Choroid plexus epithelial cell (primary cell): ENCODE results near the gene PSG5.
"Not testable (repeated sequence)": the region's sequence is repeated elsewhere in the genome, so short reads cannot be mapped to it uniquely, and the experiment has no call there.

ENCODE experiments used
- DNase-seq: peaks from one replicate; pipeline ENCODE4 v3.0.0-alpha.2; 2010; ENCODE audit warnings: low read depth
- H3K4me3 ChIP-seq: 2 replicates; pipeline ENCODE4 v1.5.1; 2011; ENCODE audit warnings: low read depth, mild to moderate bottlenecking, control low read depth, low read length, moderate library complexity
- CTCF ChIP-seq: conservative IDR thresholded peaks from 2 replicates; pipeline ENCODE4 v1.5.1; 2011; ENCODE audit warnings: low read depth, mild to moderate bottlenecking, control low read depth, inconsistent platforms, low read length, moderate library complexity

PSG5 gene

DNA sequence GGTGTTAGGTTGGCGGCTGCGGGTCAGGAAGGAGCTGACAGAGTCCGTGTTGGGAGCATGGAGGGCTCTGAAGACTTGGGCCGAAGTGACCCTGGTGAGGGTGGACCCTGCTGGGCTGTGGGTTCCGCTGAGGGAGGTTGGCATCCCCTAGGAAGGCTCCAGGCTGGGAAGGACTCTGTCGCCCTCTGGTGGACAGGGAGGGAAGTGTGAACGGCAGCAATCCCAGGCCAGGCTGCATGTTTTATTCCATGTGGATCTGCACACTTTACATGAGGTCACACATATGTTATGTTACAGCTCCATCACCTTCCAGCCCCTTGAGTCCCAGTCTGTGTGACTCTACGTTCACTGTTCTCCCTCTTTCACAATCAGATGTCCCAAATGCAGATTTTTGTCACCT, 20.8 kb upstream of the PSG5 start:
- peak; percentile 57 for TF ChIP-seq CTCF
- not testable (repeated sequence) for H3K4me3 ChIP-seq
- peak; percentile 30 for DNase-seq

GRCh38 chr19:43205471-43206105, 19.3 kb upstream of the PSG5 start, which contains the start of gene PSG4:
Gene PSG4, minus strand, starts transcription at chr19:43205638. Its CDS starts 102 bp downstream, at chr19:43205536.
- not testable (repeated sequence) for H3K4me3 ChIP-seq

DNA sequence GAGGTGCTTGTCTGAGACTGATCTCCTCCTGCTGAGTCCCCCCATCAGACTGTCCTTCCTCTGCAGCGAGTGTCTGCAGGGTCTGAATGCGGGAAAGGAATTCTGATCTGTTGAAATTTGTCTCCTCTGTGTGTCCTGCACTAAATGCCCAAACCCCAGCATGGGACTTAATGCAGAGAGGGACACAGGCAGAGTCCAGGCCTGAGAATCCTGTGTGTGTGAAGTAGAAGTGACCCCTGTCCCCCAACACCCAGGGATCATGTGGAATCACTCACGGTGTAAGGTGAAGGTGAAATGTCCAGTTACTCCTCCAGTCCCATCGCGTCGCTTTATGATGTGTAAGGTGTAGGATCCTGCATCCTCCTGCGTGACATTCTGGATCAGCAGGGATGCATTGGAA, 17.3 kb upstream of the PSG5 start:
- DNase-seq, H3K4me3 ChIP-seq: not testable (repeated sequence)

More at GRCh38 chr19:43205471-43206105, 19.3 kb upstream of the PSG5 start, which contains the start of gene PSG4:
- DNase-seq, result peak; percentile 6

- DNase-seq, H3K4me3 ChIP-seq: not testable (repeated sequence)
Observed at GRCh38 chr19:43201891-43202290, 15.6 kb upstream of the PSG5 start.

- DNase-seq, result peak; percentile 47
- H3K4me3 ChIP-seq, result not testable (repeated sequence)
Observed at GRCh38 chr19:43201337-43201801, 15.0 kb upstream of the PSG5 start.

- not testable (repeated sequence) for H3K4me3 ChIP-seq
- DNase-seq, result peak; percentile 5
Observed at GRCh38 chr19:43198686-43199419, 12.5 kb upstream of the PSG5 start.

DNA sequence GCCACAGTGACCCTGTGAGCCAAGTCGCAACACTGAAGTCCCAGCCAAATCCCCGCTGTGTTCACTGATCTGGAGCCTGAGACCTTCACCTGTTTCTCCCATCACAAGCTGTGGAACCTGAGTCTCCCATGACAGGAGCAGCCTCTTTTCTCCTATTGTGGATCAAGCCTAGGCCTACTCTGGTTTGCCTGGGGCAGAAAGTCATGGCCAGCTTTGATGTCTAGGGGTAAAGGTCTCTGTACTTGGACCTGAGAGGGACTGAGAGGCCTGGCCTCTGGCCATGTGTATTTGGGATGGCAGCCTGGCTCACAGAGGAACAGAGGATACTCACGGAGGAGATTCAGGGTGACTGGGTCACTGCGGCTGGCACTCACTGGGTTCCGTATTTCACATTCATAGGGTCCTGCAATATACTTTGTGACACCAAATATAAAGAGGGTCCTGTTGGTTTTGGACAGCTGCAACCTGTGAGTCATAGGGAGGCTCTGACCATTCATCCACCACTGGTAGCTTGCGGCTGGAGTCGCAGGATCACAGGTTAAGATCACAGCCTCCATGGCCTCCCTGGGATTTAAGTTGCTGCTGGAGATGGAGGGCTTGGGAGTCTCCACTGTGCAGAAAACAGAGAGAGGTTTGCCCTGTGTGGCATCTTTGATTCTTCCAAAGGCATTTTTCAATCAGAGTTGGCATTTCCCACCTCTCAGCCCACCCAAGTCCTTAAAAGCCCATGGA, 11.5 kb upstream of the PSG5 start:
- H3K4me3 ChIP-seq, DNase-seq: not testable (repeated sequence)

GRCh38 chr19:43194397-43194796, 8.1 kb upstream of the PSG5 start:
- DNase-seq, H3K4me3 ChIP-seq: not testable (repeated sequence)

DNA sequence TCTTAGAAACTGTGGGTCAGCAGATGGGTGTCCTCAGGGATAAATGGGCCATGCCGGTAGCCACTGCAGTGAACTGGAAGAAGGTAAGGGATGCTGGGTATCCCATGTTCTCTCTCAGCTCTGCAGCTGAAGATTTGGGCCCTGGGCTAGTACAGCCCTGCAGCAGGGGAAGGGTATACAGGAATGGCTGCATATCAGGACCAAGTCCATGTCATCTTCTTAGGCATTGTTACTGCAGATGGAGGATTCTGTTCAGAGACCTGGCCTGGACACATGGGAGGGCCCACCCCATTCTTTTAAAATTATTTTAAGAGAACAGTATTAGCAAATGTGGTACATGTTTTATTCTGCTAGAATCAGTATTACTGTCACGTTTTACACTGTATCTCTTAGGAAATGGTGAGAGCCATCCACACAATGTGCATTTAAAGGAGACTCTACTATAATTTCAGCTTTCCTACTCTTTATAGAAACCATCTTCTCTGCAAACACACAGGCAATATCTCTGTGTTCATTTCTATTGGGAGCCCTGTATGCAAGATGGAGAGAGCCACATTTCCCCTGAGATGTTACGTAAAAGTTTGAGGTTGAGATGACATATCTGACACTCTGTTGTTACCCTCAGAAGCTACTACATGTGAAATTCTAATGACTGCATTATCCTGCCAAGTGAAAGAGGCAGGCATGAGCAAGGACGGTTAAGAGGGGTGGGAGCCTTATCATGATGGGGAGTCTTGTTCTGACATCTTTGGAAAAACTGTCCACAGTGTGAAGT, 6.2 kb upstream of the PSG5 start:
- H3K4me3 ChIP-seq, DNase-seq: not testable (repeated sequence)

GRCh38 chr19:43188092-43188491, 1.8 kb upstream of the PSG5 start:
- TF ChIP-seq CTCF, result peak; percentile 46
- not testable (repeated sequence) for H3K4me3 ChIP-seq, DNase-seq

- not testable (repeated sequence) for H3K4me3 ChIP-seq
- peak; percentile 74 for DNase-seq
Observed at GRCh38 chr19:43181869-43182771, 4.2 kb downstream of the PSG5 start.
